Middle frontal gyrus (tissue), 1 donor: ENCODE measurements around the gene ZCCHC14.

Experiments used
- DNase-seq: peaks from one replicate; pipeline ENCODE4 v3.0.0-alpha.2; 2015; ENCODE audit warnings: low spot score; ENCODE audit errors: extremely low spot score

Gene ZCCHC14

DNA sequence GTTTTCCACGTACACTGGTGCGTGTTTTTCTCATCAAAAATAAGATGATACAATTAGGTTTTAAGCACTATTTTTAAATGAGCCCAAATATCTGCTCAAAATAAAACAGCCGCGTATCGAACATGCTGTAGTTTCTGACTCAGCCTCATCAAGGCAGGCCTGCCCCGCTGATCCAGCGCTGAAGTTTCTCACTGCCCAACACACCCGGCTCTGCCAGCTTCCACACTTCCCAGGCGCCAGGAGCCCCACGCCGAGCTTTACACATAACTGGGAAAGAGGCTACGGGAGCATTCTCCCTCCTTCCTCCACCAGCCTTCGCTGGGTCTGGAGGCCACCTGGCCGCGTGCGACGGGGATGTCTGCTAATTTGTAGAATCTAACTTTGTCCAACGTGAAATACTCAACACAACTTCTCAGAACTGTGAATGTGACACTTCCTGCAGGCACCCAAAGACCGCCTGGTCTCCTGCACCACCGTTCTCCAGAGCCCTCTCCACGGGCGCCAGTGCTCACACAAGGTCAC, 58.6 kb downstream of the ZCCHC14 start:
- DNase-seq = no peak

DNA sequence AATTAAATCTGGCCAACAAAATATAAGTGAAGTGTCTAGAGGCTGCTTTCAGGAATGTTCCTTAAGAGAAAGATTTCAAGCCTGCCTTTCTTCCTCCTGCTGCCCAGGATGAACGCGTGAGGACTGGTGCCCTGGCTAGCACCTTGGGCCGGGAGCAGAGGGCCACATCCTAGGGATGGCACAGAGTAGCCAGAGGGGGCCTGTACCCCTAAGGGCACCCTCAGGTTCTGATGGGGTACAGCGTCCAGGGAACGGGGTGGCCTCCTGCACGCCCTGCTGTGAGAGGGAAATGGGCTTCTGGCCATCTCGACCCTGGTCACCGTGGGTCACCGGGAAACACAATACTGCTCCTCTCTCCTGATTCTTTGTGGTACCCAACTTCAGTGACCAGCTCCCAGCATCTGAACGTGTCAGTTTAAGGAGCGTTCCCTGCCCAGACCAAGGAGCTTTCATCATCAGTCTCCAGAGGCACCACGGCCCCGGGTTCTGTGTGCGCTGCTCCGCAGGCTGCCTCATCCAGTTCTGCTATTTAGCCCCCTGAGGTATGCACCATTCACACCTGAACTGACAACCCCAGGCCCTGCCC, 60.4 kb downstream of the ZCCHC14 start:
- no peak for DNase-seq

DNA sequence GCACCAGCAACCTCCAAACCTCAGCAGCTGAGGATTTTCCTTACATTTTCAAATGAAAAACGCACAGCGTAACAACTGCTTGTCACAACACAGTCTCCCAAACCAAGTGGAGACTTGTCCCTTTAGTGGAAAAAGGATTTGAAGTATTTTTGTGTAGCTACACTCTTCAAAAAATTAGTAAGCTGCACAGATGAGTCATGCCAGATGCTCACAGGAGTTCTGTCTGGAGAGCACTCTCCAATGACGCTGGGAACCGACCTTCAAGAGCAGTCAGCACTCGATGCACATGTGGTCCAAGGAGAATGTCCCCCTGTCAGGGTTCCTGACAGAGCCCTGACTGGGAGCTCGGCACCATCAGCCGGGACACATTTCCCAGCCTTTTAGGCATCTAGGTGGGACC, 60.9 kb downstream of the ZCCHC14 start:
- DNase-seq = no peak

DNA sequence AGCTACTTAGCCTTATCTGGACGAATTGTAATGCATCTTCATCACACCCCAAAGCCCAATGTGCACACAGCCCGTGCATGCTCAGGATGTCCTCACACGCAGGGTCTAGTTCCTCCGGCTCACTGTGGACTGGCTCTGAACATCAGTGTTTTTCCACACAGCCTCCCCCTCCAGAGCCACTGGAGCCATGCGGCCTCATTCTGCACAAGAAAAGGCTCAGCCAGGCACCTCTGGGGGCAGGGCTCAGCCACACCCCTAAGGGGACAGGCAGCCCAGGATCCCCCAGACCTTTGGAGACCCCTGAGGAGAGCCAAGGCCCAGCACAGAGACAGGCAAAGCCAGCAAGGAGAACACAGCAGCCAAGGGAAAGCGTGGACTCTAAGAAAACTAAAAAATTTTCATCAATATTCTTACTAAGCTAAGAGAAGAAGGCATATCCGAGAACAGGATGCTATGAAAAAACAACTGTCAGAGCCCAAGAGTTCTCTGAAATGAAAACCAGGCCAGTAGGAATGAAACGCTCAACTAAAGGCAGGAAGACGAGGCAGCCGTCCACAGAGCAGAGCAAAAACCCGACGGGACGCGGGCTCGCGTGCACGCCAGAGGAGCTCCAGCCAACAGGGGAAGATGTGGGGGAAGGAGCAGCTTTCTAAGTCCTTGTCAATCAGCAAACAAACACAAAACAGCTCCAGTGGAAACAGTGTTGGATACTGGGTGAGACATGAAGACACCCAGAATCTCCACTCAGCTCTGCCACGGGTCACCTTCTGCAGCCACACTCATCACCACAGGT, 66.2 kb downstream of the ZCCHC14 start:
- no peak for DNase-seq

DNA sequence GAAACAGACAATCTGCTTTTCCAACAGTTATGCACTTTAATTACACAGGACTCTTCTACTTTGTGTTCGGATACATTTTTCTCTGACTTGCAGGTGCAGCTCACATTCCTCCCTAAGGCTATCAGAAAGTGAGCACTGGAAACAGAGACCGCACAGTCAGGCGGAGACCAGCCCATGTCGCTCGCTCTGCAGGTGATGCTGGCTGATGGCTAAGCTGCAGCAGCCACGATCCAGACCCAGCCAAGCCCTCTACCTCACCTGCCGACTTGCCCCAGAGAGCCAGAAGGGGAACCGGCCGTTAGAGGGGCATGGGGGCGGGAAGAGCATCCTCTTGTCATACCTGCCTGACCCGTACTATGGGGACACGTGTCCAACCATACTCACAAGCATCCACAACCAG, 66.9 kb downstream of the ZCCHC14 start:
- no peak for DNase-seq

DNA sequence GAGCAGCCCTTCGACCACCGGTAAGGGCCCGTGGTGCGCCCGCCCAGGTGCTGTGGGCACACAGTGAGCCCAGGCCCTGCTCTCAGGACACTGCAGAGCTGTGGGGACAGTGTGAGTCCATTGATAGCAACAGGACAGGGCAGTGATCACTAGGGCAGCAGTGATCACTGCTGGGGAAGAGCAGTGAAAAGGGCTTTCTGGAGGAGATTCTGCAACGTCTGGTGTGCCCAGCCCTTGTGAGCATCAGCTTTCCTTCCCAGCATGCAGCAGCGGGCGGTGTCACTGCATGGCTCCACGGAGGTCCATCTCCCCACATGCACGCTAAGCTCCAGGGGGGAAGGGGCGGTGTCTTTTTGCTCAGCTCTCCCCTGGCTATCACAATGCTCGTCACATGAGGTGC, 68.6 kb downstream of the ZCCHC14 start:
- no peak for DNase-seq

DNA sequence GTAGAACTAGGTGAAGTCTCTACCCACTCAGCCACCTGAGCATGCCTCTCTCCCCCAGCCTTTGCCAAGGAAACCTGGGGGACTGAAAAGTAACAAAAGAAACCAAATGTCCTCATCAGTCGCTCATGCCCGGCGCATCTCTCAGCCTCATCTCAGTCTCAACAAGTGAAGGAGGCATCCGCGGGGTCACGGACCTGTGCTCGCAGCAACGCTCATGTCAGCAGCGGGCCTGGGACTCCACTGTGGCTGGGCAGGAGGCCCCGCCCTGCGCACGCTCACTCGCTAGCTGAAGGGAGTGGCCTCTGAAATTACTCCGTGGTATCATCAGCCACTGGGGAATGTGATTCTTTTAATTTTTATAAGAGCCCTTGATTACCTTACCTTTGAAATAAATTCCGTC, 69.4 kb downstream of the ZCCHC14 start:
- no peak for DNase-seq

DNA sequence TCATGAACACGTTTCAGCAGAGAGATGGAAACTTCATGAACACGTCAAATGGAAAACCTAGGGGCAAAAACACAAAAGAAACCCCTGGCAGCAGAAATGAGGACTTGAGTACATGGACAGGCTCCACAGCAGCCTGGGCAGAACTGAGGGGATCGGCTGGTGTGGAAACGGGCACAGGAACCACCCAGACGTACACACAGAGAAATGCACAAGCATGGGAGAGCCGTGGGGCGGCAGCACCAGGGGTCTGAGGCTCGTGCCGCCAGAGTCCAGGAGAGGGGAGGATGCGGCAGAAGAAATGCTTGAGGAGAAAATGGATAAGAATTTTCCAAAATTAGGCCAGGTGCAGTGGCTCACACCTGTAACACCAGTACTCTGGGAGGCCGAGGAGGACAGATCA, 70.7 kb downstream of the ZCCHC14 start:
- DNase-seq = no peak

DNA sequence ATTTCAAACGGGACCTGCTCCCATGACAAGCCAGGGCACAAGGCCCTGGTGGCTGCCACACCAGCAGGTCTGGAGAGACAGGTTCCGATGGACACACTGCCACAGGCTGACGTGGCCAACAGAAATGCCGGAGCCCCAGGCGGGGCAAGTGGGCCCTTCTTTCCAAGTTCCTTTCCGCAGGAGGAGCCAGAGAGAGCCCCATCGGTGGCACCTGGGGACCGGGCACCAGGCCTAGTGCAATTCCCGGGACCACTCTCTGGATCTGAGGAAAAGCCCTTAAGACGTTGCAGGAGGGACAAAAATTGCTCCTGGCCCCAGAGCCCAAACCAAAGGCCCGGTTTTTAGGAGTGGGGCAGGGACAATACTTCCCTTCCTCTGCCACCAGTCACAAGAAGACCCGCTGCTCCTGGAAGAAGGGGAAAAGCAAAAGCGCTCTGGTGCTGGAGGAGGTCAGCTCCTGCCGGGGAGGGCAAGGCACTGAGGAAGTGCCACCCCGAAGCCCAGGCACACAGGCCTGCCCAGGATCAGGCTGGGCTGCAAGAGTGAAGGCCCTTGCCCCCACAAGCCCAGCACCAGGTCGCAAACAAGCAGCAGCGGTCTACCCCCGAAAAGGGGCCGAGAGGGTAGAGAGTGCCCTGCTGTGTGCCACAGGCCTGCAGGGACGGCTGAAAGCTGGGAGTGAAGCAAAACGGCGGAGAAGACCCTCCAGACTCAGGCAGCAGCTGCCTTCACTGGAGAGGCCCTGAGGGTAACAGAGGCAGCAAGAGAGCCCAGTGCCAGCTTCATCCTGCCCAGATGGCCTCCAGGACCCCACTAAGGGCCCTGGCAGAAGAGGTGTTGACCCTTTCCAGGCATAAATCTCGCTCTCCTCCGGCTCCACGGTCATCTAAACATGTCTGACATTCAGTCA, 71.6 kb downstream of the ZCCHC14 start:
- no peak for DNase-seq

DNA sequence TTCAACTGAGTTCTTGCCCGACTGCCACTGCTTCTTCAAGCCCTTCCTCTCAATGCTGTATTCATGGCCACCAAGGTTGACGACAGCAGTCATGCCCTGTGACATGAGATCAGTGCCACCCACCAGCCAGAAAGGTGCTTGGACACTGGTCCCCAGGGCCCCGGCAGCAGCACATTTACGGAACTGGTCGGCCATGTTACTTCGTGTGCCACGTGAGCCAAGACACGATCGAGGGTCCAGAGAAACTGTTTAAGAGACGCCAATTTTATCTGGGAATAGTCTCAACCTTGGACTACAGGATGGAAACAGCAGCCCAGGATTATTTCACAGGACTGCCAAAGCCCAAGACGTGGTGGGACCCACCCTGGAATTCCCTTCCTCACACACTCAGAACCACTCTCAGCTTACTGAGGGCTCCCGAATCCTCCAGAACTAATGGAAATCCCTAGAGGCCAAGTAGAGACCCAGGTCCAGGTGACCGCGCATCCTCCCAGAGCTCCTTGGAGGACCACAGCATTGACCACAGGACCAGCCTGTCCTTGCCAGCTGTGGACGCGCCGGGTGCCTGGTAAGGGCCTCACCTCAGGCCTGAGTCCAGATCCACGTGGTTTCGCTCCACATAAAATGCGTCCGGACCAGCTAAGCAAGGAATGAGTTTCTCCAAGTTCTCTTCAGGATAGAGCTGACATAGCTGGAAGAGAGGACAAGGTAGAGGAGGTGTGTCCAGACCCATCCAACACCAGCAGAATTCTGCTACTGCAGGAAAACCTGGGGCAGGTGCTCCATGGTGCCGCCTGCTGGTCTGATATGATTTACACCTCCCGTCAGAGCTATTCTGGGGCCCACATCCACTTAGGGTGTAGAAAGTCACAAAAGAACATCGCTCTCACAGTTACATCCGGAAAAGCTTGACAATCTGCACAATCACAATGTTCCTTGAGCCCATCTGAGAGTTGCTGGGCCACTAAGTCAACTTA, 72.5 kb downstream of the ZCCHC14 start:
- DNase-seq = no peak

DNA sequence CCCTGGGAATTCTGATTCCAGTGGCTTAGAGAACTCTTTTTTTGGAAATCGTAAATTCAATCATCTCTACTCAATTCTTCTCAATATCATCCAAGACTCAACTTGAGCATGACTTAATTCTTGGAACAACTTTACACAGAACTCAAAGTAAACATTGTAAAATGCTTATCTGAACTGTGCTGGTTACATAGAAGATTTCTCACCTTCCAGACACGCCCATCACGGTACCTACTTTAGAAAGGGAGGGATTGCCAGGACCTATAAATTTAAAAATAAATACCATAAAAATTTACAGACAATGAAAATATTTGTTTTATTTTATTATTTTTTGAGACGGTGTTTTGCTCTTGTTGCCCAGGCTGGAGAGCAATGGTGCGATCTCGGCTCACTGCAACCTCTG, 74.2 kb downstream of the ZCCHC14 start:
- no peak for DNase-seq

DNA sequence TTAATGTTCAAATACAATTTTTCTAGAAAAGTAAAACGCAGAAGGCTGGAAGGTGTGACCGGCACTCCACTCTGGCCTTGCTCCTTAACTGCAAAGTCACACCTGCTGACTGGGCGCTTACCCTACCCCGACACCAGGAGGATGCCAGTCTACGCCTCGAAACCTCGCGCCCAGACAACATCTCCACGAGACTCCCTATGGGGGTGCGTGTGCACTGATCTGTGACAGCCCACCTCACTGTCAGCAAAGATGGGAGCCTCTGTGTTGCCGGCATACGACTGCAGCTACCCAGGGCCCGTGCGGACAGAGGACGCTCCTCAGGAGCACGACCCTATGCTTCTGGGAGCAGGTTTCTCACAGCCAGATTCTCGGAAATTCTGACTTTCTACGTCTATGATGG, 74.6 kb downstream of the ZCCHC14 start:
- DNase-seq = no peak

DNA sequence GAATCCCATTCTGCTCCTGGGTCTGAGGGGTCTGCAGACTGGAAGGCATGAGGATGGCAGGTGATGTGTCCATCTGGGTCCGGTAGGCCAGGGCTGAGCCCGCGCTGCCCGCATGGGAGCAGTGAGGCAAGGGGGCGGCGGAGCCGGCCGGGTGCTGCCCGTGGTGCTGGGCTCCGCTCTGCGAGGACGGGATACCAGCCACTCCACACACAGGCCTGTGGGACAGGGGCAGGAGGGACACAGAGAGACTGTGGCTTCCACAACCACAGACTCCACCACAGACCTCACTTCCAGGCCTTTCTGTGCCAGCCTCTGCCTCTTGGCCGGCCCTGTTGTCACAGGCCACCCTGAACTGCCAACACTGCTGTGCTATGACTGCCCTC, 75.3 kb downstream of the ZCCHC14 start:
- no peak for DNase-seq

DNA sequence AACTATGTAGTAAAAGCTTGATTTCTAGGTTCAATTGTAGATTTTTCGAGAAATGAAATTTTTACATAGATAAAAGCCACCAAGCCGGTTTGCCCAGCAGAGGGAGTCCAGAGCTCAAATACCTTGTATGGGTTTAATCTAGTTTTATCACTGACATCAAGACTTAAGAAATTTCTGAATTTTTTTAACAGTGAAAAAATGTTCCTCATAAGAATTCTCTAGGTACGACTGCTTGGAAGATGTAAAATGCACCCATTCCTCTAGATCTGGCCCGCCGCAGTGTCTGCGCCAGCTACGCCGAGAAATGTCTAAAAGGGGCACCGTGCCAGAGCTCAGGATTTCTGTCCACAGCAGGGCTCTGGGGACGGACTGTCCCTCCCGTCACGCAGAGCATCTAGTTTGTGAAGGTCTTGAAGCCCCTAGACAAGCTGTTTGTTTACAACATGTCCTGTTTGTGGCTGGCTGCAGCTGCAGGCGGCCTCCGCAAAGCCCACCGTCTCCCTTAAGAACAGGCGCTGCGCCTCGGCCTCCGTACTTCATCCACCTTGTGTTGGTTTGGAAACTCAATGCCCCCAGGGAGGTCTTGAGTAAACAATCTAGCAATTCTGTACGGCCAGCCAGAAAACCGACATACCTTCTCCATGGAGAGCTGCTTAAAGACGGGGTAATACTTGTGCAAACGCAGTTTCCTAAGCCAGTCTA, 75.8 kb downstream of the ZCCHC14 start:
- DNase-seq = peak; percentile 20

DNA sequence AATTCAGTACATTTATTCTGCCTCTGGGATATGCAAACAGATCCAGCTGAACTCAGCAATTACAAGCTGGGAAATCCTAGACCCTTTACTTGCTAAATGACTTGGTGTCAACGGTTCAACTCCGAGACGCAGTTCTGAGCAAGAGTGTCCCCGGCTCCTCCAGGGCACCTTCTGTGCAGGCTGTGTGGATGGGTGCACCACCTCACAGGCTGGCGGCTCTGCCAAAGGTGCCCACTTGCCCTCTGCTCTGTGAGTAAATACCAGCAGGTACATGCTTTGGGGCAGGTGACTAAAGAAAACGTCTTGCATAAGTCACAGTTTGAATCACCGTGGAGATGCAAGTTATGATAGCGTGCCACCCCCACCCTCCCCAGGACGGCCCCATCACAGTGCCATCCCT, 77.4 kb downstream of the ZCCHC14 start:
- DNase-seq = no peak

DNA sequence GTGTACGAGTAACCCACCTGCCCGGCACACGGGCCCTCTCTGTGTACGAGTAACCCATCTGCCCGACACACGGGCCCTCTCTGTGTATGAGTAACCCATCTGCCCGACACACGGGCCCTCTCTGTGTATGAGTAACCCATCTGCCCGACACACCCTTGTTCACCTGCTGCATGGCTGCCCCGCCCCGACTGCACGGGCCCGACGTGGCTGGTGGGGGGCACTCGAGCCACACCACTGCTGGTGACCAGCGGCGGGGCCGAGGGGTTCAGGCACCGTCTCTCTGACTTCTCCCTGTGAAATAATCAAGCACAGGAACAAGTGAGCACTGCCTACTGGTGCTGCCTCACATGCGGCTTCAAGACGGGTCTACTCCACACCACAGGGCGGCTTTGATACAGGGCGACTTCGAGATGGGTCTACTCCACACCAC, 78.6 kb downstream of the ZCCHC14 start:
- DNase-seq = no peak

DNA sequence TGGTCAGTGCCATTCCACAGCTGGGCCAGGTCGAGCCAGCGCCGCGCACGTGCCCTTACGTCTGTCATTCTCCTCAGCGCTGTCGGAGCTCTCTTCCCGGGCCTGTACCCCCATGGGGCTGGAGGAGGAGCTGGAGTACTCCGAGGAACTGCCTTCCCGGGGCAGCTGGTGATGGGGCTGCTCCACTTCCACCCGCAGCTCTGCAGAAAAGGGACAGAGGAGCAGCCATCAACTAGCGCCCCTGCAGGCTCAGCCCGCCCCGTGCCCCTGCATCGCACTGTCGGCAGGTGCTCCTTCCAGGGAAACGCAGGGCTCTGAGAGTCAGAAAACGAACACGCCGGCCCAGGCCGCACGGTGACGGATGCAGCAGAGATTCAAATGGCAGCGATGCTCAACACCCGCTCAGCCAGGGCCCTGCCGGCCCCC, 79.8 kb downstream of the ZCCHC14 start:
- no peak for DNase-seq

DNA sequence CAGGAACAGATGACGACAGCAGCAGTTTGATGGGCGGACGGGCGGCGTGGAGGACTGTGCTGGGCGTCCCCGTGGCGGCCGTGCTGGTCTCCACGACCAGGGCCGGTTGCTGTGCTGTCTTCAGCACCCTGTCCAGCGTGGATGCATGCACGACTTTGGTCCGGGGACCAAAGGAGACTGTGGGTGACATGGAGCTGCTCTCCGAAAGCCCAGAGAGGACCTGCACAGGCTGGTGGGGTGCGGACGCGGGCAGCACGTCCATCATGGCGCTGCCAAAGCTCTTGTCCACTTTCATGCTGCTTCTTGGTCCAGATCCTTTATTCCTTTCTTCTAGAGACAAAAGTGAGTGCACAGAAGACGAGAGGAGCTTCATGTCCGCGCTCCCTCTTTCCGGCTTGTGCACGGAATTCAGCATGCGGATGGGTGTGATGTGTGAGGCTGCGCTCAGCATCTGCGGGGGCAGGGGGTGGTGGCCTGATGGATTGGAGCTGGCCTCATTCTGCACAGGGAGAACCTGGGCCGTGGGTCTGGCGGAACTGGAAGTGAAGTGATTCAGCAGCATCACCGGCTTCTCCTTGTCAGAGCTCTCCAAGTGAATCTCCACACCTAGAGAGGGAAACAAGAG, 80.3 kb downstream of the ZCCHC14 start:
- no peak for DNase-seq

DNA sequence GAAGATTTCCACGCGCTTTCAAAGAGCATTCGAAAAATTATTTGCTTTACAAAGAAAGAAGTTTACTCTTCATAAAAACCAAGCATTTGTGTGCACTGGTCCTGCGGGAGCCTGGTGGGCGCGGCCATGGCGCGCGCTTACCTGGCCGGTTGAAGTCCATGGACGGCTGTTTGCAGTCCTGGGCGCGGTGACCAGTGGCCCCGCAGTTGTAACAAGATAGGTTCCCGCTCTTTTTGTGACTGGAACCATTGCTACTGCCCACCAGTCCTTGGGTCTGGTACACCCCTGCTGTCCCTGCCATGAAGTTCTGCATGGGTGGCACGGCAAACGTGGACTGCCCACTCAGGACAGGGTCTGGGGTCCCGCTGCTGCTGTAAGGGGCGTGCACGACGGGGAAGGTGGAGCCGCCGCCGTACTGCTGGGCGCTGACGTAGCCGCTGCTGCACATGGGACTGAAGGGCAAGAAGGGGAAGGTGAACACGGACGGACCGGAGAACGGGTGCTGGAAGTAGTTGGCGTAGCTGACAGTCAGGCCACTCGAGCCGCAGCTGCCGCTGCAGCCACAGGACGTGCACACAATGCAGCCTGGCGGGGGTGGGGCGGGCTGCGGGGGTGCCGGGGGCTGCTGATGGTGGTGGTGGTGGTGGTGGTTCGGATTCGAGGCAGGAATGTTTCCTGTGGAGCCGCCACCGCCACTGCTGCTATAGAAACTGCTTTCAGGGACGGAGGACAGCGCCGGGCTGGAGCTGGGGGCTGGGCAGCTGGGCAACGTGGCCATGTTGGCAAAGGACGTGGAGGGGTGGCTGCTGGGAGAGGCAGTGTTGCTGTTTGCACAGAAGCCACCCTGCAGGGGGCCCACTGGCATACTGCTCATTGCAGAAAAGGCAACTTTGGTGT, 81.2 kb downstream of the ZCCHC14 start:
- DNase-seq = no peak
